CD14-positive monocyte (primary cell): Measurements from ENCODE around the gene FERMT2. TPM values are rescaled to one million over a fixed set of nuclear protein-coding genes. Genes with fewer than 3 reads are reported as not detected.

Experiments
- DNase-seq, 3 donors: peaks; one replicate each; pipeline ENCODE4 v3.0.0-alpha.2; 2011 to 2022
- H2AFZ ChIP-seq: 2 replicates; pipeline ENCODE4 v1.6.0; 2012; ENCODE audit warnings: mild to moderate bottlenecking, low read depth, low read length, inconsistent platforms; ENCODE audit not compliant: insufficient read depth, poor library complexity, severe bottlenecking
- H3K27ac ChIP-seq, 2 donors: 1 replicate in 1 of 2; 2 replicates in 1 of 2; pipeline ENCODE4 v1.5.1; 2012 to 2013; ENCODE audit warnings: low read length in 2 of 2, control low read depth in 1 of 2, inconsistent platforms in 1 of 2, low read depth in 1 of 2, mild to moderate bottlenecking in 1 of 2
- H3K27me3 ChIP-seq, 2 donors: one replicate each; pipeline versions ENCODE4 v1.6.0 to v1.6.1; 2011 to 2013; ENCODE audit warnings: low read length in 2 of 2; ENCODE audit not compliant: control insufficient read depth in 2 of 2, insufficient read depth in 2 of 2
- H3K36me3 ChIP-seq, 2 donors: replicated peaks in 1 of 2; 1 replicate in 1 of 2; 2 replicates in 1 of 2; pipeline versions ENCODE4 v1.5.1 to v1.6.1; 2012 to 2013; ENCODE audit warnings: low read length in 2 of 2, control low read depth in 1 of 2, inconsistent platforms in 1 of 2, mild to moderate bottlenecking in 1 of 2; ENCODE audit not compliant: insufficient read depth in 2 of 2, control insufficient read depth in 1 of 2
- H3K4me1 ChIP-seq, 2 donors: 1 replicate in 1 of 2; 2 replicates in 1 of 2; pipeline versions ENCODE4 v1.5.1 to v1.6.1; 2012 to 2013; ENCODE audit warnings: low read length in 2 of 2, control low read depth in 1 of 2, inconsistent platforms in 1 of 2, mild to moderate bottlenecking in 1 of 2, moderate library complexity in 1 of 2; ENCODE audit not compliant: insufficient read depth in 2 of 2, control insufficient read depth in 1 of 2
- H3K4me2 ChIP-seq: replicated peaks from 2 replicates; pipeline ENCODE3; 2012; ENCODE audit warnings: low read length, moderate library complexity, mild to moderate bottlenecking; ENCODE audit not compliant: poor library complexity, severe bottlenecking; ENCODE audit errors: extremely low read depth
- H3K4me3 ChIP-seq, 3 experiments: fragments of 200-600 bp in 1 of 3; sonication (generic) in 1 of 3; replicated peaks in 1 of 3; 1 replicate in 2 of 3; 2 replicates in 1 of 3; pipeline ENCODE4 v1.5.1; 2011 to 2013; ENCODE audit warnings: low read length in 3 of 3, mild to moderate bottlenecking in 3 of 3, control low read depth in 2 of 3, low read depth in 2 of 3, inconsistent platforms in 1 of 3, moderate library complexity in 1 of 3
- H3K79me2 ChIP-seq: 2 replicates; pipeline ENCODE4 v1.6.0; 2012; ENCODE audit warnings: mild to moderate bottlenecking, control low read depth, inconsistent platforms, low read length, moderate library complexity; ENCODE audit not compliant: insufficient read depth
- H3K9ac ChIP-seq: 2 replicates; pipeline ENCODE4 v1.6.0; 2017; ENCODE audit warnings: low read length, mild to moderate bottlenecking; ENCODE audit not compliant: insufficient read depth, poor library complexity, severe bottlenecking
- H3K9me3 ChIP-seq, 2 donors: replicated peaks in 1 of 2; 1 replicate in 1 of 2; 2 replicates in 1 of 2; pipeline versions ENCODE4 v1.5.1 to v1.6.1; 2012 to 2013; ENCODE audit warnings: low read length in 2 of 2, control low read depth in 1 of 2; ENCODE audit not compliant: control insufficient read depth in 1 of 2, insufficient read depth in 1 of 2
- H4K20me1 ChIP-seq: 2 replicates; pipeline ENCODE4 v1.6.0; 2012; ENCODE audit warnings: mild to moderate bottlenecking, low read length, control low read depth, moderate library complexity; ENCODE audit not compliant: insufficient read depth
- H3K27ac Mint-ChIP-seq, 7 donors: one replicate each; pipeline ENCODE4 v1.8.0; 2020; ENCODE audit warnings: mild to moderate bottlenecking in 7 of 7, mixed read lengths in 7 of 7, moderate library complexity in 6 of 7, inconsistent platforms in 2 of 7
- H3K27me3 Mint-ChIP-seq, 3 donors: one replicate each; pipeline ENCODE4 v1.8.0; 2021 to 2022; ENCODE audit warnings: low read depth in 3 of 3, mild to moderate bottlenecking in 3 of 3, mixed read lengths in 3 of 3, moderate library complexity in 3 of 3, inconsistent platforms in 1 of 3
- H3K36me3 Mint-ChIP-seq, 2 donors: one replicate each; pipeline ENCODE4 v1.8.0; 2020; ENCODE audit warnings: mixed read lengths in 2 of 2, inconsistent platforms in 1 of 2, mild to moderate bottlenecking in 1 of 2
- H3K4me1 Mint-ChIP-seq: one replicate; pipeline ENCODE4 v1.8.0; 2020; ENCODE audit warnings: mild to moderate bottlenecking, mixed read lengths
- H3K4me3 Mint-ChIP-seq, 2 donors: one replicate each; pipeline ENCODE4 v1.8.0; 2020; ENCODE audit warnings: mild to moderate bottlenecking in 2 of 2, mixed read lengths in 2 of 2, moderate library complexity in 1 of 2
- H3K9me3 Mint-ChIP-seq, 7 donors: one replicate each; pipeline ENCODE4 v1.8.0; 2020 to 2022; ENCODE audit warnings: mixed read lengths in 7 of 7, mild to moderate bottlenecking in 6 of 7, moderate library complexity in 6 of 7, inconsistent platforms in 2 of 7
- WGBS: methylation state at CpG from one replicate; pipeline ENCODE4 v1.1.5; 2013; ENCODE audit warnings: missing lambda C conversion rate; ENCODE audit not compliant: insufficient coverage; 5-methylcytosine and 5-hydroxymethylcytosine counted together
- intact Hi-C, 2 donors: fragments of 100-400 bp; cut with micrococcal nuclease; formaldehyde crosslinking; loops; one replicate each; pipeline versions ENCODE4 v1.15.0 to v1.15.1; 2023
- polyA plus RNA-seq, 3 donors: library from polyadenylated mRNA; depleted of rRNA in 1 of 3; unstranded in 2 of 3; stranded (reverse) in 1 of 3; fragments of 300-500 nt in 2 of 3; fragments of >200 nt in 1 of 3; fragmentation: Illumina TruSeq in 2 of 3; gene quantifications; 1 replicate in 2 of 3; 2 replicates in 1 of 3; pipeline ENCODE4 v1.2.3, GENCODE V29; 2012 to 2021
- TF ChIP-seq, protein P1 (sequence below): fragments of 200-600 bp; IDR thresholded peaks from one replicate; pipeline ENCODE4 v1.8.0; 2022; ENCODE audit warnings: antibody characterized with exemption, mild to moderate bottlenecking

FERMT2 gene
- polyA plus RNA-seq, 3 donors: not detected

DNA sequence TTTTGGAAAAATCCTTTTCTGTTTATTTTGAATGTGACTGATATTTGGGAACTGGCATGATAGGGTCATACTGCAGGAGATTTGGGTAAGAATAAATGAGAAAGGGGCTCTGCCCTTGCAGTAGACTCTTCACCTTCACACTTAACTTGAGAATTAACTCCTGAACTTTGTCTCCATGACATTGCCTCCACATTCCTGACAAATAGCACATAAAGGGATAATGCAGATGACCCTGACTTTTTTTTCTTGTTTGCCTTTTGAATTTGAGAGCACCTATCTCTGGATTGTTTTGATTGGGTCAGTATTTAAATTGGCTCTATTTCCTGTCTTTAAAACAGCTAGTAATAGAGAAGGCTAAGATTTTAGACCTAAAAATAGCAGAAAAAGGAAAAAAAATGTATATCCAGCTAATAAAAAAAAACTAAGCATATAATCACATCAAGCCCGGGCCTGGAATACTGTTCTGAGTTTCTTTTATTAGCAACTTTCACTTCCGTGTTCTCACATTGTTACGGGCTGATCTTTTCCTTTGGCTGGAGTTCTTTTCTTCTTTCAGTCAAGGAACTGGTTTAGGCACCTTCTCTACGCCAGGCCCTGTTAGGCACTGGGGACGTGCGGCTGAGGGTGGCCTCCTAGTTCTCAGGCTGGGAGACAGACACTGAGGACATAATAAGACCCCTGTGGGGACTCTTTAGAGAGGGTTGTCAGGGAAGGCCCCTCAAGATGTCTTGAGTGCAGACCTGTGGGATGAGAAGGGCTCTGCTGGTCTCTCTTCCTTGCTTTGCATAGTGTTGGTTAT is 106.4 kb downstream of the FERMT2 start:
- H3K27ac Mint-ChIP-seq: peak overlapping the region in 1 of 7 donors; percentile 37
- H3K9me3 Mint-ChIP-seq: peaks cover 0 to 2% (median 0%) of the 10 kb centered on the region in 7 donors
- Histone ChIP-seq H4K20me1 (no peaks in the 10 kb centered on the region), H3K4me2 (no peak overlapping the region), H3K4me1 (no peaks in the 10 kb centered on the region), H3K27me3 (no peaks in the 10 kb centered on the region), H3K9ac (no peak overlapping the region), H3K36me3 (no peaks in the 10 kb centered on the region), H3K27ac (no peak overlapping the region), H2AFZ (peak overlapping the region; percentile 11), H3K9me3 (no peaks in the 10 kb centered on the region), H3K4me3 (no peak overlapping the region), H3K79me2 (no peaks in the 10 kb centered on the region)
- TF ChIP-seq, protein P1, sequence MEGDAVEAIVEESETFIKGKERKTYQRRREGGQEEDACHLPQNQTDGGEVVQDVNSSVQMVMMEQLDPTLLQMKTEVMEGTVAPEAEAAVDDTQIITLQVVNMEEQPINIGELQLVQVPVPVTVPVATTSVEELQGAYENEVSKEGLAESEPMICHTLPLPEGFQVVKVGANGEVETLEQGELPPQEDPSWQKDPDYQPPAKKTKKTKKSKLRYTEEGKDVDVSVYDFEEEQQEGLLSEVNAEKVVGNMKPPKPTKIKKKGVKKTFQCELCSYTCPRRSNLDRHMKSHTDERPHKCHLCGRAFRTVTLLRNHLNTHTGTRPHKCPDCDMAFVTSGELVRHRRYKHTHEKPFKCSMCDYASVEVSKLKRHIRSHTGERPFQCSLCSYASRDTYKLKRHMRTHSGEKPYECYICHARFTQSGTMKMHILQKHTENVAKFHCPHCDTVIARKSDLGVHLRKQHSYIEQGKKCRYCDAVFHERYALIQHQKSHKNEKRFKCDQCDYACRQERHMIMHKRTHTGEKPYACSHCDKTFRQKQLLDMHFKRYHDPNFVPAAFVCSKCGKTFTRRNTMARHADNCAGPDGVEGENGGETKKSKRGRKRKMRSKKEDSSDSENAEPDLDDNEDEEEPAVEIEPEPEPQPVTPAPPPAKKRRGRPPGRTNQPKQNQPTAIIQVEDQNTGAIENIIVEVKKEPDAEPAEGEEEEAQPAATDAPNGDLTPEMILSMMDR: no peak
- WGBS: no CpG with 5 or more reads among the region's 6 CpGs
- DNase-seq: no peak
- no peak overlapping the region for H3K4me3 Mint-ChIP-seq
- H3K27me3 Mint-ChIP-seq: no peaks in the 10 kb centered on the region
- intact Hi-C loops: no loop called here
- peaks cover 7% of the 10 kb centered on the region for H3K4me1 Mint-ChIP-seq
- no peaks in the 10 kb centered on the region for H3K36me3 Mint-ChIP-seq

- no peak overlapping the region for H2AFZ ChIP-seq
- no peaks in the 10 kb centered on the region for H3K27me3 ChIP-seq
- TF ChIP-seq, protein P1: no peak
- H3K9me3 Mint-ChIP-seq: peaks cover 0 to 6% (median 2%) of the 10 kb centered on the region in 7 donors
- no peaks in the 10 kb centered on the region for H3K79me2 ChIP-seq
- H3K27ac Mint-ChIP-seq: peak overlapping the region in 1 of 7 donors; percentile 3
- DNase-seq: peak in 1 of 3 donors; percentile 8
- H3K9me3 ChIP-seq: no peaks in the 10 kb centered on the region
- H3K27ac ChIP-seq: no peak overlapping the region
- no peaks in the 10 kb centered on the region for H3K36me3 Mint-ChIP-seq
- no peak overlapping the region for H3K4me2 ChIP-seq
- no peak overlapping the region for H3K4me3 Mint-ChIP-seq
- 72% methylated on average over 2 of the region's 3 CpGs for WGBS
- H3K4me1 ChIP-seq: no peaks in the 10 kb centered on the region
- H3K4me3 ChIP-seq: no peak overlapping the region
- no peaks in the 10 kb centered on the region for H3K36me3 ChIP-seq
- no peaks in the 10 kb centered on the region for H4K20me1 ChIP-seq
- H3K9ac ChIP-seq: no peak overlapping the region
- H3K27me3 Mint-ChIP-seq: no peaks in the 10 kb centered on the region
- intact Hi-C loops: no loop called here
- peaks cover 7% of the 10 kb centered on the region for H3K4me1 Mint-ChIP-seq
Observed at GRCh38 chr14:52840877-52841276, 110.0 kb downstream of the FERMT2 start.
